Neural cell (in vitro differentiated cells): ENCODE data around the gene ALKBH3. TPM values are rescaled to one million over a fixed set of nuclear protein-coding genes. Genes with fewer than 3 reads are reported as not detected.

Experiments
- H2AFZ ChIP-seq: fragments of 200-600, 300-800 bp; sonication (generic), shearing (Covaris generic); 2 replicates; pipeline ENCODE4 v1.6.0; 2014; ENCODE audit warnings: low read depth, mild to moderate bottlenecking, antibody characterized with exemption, low read length, moderate library complexity
- H3F3A ChIP-seq: fragments of 200-600 bp; shearing (Covaris generic); 2 replicates; pipeline ENCODE4 v1.6.1; 2016; ENCODE audit warnings: mild to moderate bottlenecking, moderate library complexity, mixed read lengths, antibody characterized with exemption, low read length; ENCODE audit not compliant: insufficient read depth, poor library complexity, severe bottlenecking
- H3K27ac ChIP-seq: fragments of 200-600, 300-800 bp; sonication (generic), shearing (Covaris generic); 2 replicates; pipeline ENCODE4 v1.5.1; 2014; ENCODE audit warnings: mild to moderate bottlenecking, low read length, moderate library complexity
- H3K27me3 ChIP-seq: fragments of 300-800, 200-600 bp; sonication (generic), shearing (Covaris generic); 2 replicates; pipeline ENCODE4 v1.6.0; 2014; ENCODE audit warnings: mild to moderate bottlenecking, low read depth, low read length, moderate library complexity; ENCODE audit not compliant: insufficient read depth
- H3K36me3 ChIP-seq: fragments of 300-800, 200-600 bp; sonication (generic), shearing (Covaris generic); 2 replicates; pipeline ENCODE4 v1.5.1; 2014; ENCODE audit warnings: mild to moderate bottlenecking, antibody characterized with exemption, low read length, moderate library complexity; ENCODE audit not compliant: insufficient read depth
- H3K4me2 ChIP-seq: fragments of 300-800, 200-600 bp; sonication (generic), shearing (Covaris generic); 2 replicates; pipeline ENCODE4 v1.6.0; 2014; ENCODE audit warnings: mild to moderate bottlenecking, low read length
- H3K4me3 ChIP-seq: fragments of 300-800, 200-600 bp; sonication (generic), shearing (Covaris generic); 2 replicates; pipeline ENCODE4 v1.5.1; 2014; ENCODE audit warnings: mild to moderate bottlenecking, low read length, moderate library complexity
- H3K79me2 ChIP-seq: fragments of 200-600 bp; shearing (Covaris generic); replicated peaks from 2 replicates; pipeline ENCODE4 v1.6.0; 2014; ENCODE audit warnings: mild to moderate bottlenecking, low read length, moderate library complexity; ENCODE audit not compliant: insufficient read depth
- H3K9ac ChIP-seq: fragments of 300-800, 200-600 bp; sonication (generic), shearing (Covaris generic); 2 replicates; pipeline ENCODE4 v1.6.1; 2016; ENCODE audit warnings: mild to moderate bottlenecking, low read length, mixed read lengths
- H3K9me2 ChIP-seq: fragments of 200-600 bp; shearing (Covaris generic); 2 replicates; pipeline ENCODE4 v1.6.1; 2016; ENCODE audit warnings: mild to moderate bottlenecking, low read length, mixed read lengths; ENCODE audit not compliant: insufficient read depth
- H3K9me3 ChIP-seq: fragments of 200-600, 300-800 bp; sonication (generic), shearing (Covaris generic); 2 replicates; pipeline ENCODE4 v1.6.1; 2016; ENCODE audit warnings: mild to moderate bottlenecking, mixed run types, low read length, moderate library complexity, mixed read lengths
- H4K20me1 ChIP-seq: fragments of 200-600 bp; shearing (Covaris generic); 2 replicates; pipeline ENCODE4 v1.6.1; 2016; ENCODE audit warnings: mild to moderate bottlenecking, mixed run types; ENCODE audit not compliant: insufficient read depth
- CTCF ChIP-seq: fragments of 450-650 bp; IDR thresholded peaks from 2 replicates; pipeline ENCODE4 v1.5.1; 2014; ENCODE audit warnings: antibody characterized with exemption, mild to moderate bottlenecking, moderate library complexity; ENCODE audit not compliant: poor library complexity, severe bottlenecking
- EP300 ChIP-seq: fragments of 450-650 bp; conservative IDR thresholded peaks from 2 replicates; pipeline ENCODE4 v1.6.1; 2014; ENCODE audit warnings: antibody characterized with exemption, mild to moderate bottlenecking, moderate library complexity; ENCODE audit not compliant: poor library complexity, severe bottlenecking
- EZH2 ChIP-seq: fragments of 200-600, 300-800 bp; shearing (Covaris generic), sonication (generic); IDR thresholded peaks from 2 replicates; pipeline ENCODE4 v1.6.1; 2014; ENCODE audit warnings: antibody characterized with exemption, low read length, borderline replicate concordance, mild to moderate bottlenecking; ENCODE audit not compliant: insufficient read depth, poor library complexity, severe bottlenecking
- MXI1 ChIP-seq: fragments of 450-650 bp; conservative IDR thresholded peaks from 2 replicates; pipeline ENCODE4 v1.6.1; 2014; ENCODE audit warnings: antibody characterized with exemption, mild to moderate bottlenecking; ENCODE audit not compliant: poor library complexity, severe bottlenecking
- POLR2AphosphoS5 ChIP-seq: IDR thresholded peaks from 2 replicates; pipeline ENCODE4 v1.6.1; 2012
- RAD21 ChIP-seq: fragments of 450-650 bp; conservative IDR thresholded peaks from 2 replicates; pipeline ENCODE4 v1.6.1; 2014; ENCODE audit warnings: antibody characterized with exemption, mild to moderate bottlenecking, moderate library complexity
- REST ChIP-seq: IDR thresholded peaks from 2 replicates; pipeline ENCODE4 v1.6.1; 2012; ENCODE audit warnings: borderline replicate concordance
- SMC3 ChIP-seq: fragments of 450-650 bp; conservative IDR thresholded peaks from 2 replicates; pipeline ENCODE4 v1.6.1; 2014; ENCODE audit warnings: antibody characterized with exemption, mild to moderate bottlenecking, moderate library complexity; ENCODE audit not compliant: poor library complexity
- TAF1 ChIP-seq: IDR thresholded peaks from 2 replicates; pipeline ENCODE4 v1.6.1; 2012; ENCODE audit warnings: low read depth
- polyA plus RNA-seq: library from polyadenylated mRNA; depleted of rRNA; stranded (reverse); fragments of >200 nt; gene quantifications from 2 replicates; pipeline ENCODE4 v1.2.3, GENCODE V29; 2014

Gene ALKBH3
- polyA plus RNA-seq, 1 donor from 2014 or later, result 27.0 TPM

- Histone ChIP-seq H3K9ac (peak overlapping the region; percentile 69), H3K27ac (peak overlapping the region; percentile 89), H3F3A (peaks cover 9% of the 10 kb centered on the region), H3K4me3 (peak overlapping the region; percentile 30), H3K4me2 (no peak overlapping the region), H3K36me3 (no peaks in the 10 kb centered on the region), H3K9me2 (no peaks in the 10 kb centered on the region), H3K79me2 (no peaks in the 10 kb centered on the region), H4K20me1 (no peaks in the 10 kb centered on the region), H2AFZ (no peak overlapping the region), H3K9me3 (no peaks in the 10 kb centered on the region), H3K27me3 (no peaks in the 10 kb centered on the region)
- TF ChIP-seq POLR2AphosphoS5, result no peak
- no peak for TF ChIP-seq CTCF
- no peak for TF ChIP-seq SMC3
These were observed 42.2 kb downstream of the ALKBH3 start for GRCh38 chr11:43922744-43923405.

GRCh38 chr11:43923406-43924111, 42.9 kb downstream of the ALKBH3 start:
- Histone ChIP-seq H3K79me2 (no peaks in the 10 kb centered on the region), H3K36me3 (no peaks in the 10 kb centered on the region), H3K9me3 (no peaks in the 10 kb centered on the region), H3F3A (peaks cover 9% of the 10 kb centered on the region), H3K9me2 (no peaks in the 10 kb centered on the region), H2AFZ (peak overlapping the region; percentile 77), H3K27ac (peak overlapping the region; percentile 89), H4K20me1 (no peaks in the 10 kb centered on the region), H3K4me3 (peak overlapping the region; percentile 30), H3K9ac (peak overlapping the region; percentile 69), H3K27me3 (no peaks in the 10 kb centered on the region), H3K4me2 (no peak overlapping the region)
- TF ChIP-seq CTCF (no peak), TAF1 (no peak), MXI1 (peak; percentile 24), SMC3 (no peak), POLR2AphosphoS5 (peak; percentile 73), REST (peak; percentile 87), RAD21 (no peak), EP300 (peak; percentile 48), EZH2 (no peak)
